ENCODE results near the gene CBX4.

Gene CBX4

GRCh38 chr17:79810130-79811010, 28.9 kb downstream of the CBX4 start:
- peak; percentile 72 for DNase-seq

- DNase-seq = no peak
Measured at GRCh38 chr17:79809530-79810129, 29.6 kb downstream of the CBX4 start.

GRCh38 chr17:79808763-79809529, 30.3 kb downstream of the CBX4 start:
- DNase-seq = no peak

DNA sequence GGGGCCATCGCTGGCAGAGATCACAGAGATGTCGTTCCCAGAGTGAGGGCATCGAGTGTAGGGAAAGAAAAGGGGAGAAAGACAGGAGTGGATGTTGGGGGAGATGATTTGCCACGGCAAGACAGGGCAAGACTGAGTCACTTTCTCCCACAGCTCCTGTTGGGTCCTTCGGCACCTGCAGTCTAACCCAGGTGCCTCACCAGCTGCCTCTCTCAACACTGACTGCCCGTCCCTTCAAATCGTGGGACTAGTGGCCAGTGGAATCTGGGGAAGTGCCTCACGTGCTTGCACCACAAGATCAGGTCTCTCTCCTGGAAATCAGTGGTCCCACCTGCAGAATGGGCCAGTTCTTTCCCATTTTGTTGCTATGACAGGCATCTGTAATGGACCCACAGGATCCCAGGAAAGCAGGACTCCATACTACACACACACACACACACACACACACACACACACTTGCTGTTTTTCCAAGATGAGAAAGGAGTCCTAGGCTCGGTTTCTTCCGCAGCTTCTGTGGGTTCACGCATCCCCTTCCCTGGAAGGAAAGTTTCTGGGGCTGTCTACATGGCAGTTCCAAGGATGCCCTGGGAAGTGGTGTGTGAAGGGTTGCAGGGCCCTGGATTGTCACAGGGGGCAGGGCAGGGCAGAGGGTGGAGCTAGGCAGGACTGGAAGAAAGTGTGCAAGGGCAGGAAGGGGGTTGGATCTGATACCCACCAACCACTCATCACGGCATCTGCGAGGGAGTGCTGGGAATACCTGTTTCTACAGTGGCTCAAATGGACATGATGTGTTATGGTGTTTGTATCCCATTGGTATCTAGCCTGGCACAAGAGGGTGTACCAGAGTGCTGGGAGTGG, 32.1 kb downstream of the CBX4 start:
- no peak for DNase-seq

- DNase-seq = no peak
Measured at GRCh38 chr17:79806446-79806760, 32.8 kb downstream of the CBX4 start.

- DNase-seq = no peak
Measured at GRCh38 chr17:79804856-79805696, 34.2 kb downstream of the CBX4 start.

- peak; percentile 52 for DNase-seq
Measured at GRCh38 chr17:79803997-79804855, 35.0 kb downstream of the CBX4 start.

GRCh38 chr17:79803421-79803996, 35.7 kb downstream of the CBX4 start:
- no peak for DNase-seq

- DNase-seq = no peak
Measured at GRCh38 chr17:79802736-79803420, 36.4 kb downstream of the CBX4 start.

DNA sequence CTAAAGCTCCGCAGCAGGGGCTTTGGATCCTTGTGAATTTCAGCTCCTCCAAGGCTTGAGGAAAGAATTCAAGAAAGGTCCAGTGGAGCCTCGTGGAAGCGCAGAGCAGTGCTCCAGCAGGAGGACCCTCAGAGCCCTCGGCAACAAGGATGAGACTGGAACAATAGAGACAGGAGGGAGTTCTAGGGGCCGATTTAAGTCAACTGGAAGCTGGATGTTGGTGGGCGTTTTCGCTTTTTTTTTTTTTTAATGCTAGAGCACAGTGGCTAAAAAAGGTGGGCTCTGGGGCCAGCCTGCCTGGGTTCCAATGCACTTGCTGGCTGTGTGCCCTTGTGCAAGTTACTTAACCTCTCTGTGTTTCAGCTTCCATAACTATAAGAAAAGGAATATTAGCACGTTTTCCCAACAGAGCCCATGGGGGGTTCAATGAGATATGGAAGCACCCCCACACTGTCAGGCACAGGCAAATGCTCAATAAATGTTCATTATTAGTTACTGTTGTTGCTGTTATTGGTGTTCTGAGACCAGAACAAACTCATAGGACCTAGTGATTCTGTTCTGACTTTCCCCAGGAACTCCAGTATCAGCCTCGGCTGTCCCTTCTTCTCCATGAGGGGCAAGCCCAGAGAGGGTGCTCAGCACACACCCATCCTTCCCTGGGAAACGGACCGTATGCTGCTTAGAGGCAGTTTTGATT, 37.1 kb downstream of the CBX4 start:
- DNase-seq = no peak

GRCh38 chr17:79801156-79802038, 37.8 kb downstream of the CBX4 start:
- no peak for DNase-seq

DNA sequence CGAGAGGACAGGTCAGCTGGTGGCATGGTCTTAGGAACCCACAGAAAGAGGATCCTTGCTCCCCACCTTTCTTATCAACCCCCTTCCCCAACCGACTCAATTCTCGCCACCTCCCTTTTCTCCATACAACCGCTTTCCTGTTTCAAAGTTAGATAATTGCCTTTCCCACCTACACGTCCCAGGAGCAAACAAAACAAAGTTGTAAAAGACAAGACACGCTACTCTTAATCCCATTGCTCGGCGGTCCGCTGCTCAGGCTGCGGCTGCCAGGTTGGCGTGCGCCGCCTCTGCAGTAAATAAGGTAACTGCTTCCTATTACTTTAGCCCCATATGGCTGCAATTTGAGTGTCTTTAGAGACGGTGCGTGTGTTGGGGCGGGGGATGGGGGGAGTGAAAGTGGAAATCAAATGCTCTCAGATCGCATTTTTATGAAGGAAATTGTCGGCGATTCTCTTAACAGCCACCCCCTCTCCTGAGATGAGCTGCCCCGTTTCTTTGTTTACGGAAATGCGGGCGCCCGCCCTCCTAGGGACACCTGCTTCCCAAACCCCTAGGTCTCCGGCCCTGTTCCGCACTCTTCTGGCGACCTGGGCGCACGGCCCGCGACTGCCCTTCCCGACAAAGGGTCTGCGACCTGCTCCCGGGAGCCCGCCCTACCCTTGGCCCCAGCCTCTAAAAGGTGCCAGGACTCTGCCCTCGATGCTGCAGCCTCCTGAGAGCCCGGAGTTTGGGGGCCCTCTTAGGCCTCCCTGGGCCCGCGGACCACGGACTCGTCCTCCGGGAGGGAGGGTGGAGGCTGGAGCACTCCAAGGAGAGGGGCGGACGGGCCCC, 38.7 kb downstream of the CBX4 start:
- DNase-seq = peak; percentile 34

GRCh38 chr17:79799538-79800324, 39.5 kb downstream of the CBX4 start:
- no peak for DNase-seq

- no peak for DNase-seq
Measured at GRCh38 chr17:79799174-79799537, 40.1 kb downstream of the CBX4 start.

GRCh38 chr17:79798299-79799173, 40.7 kb downstream of the CBX4 start:
- no peak for DNase-seq
